Measurements from ENCODE around the gene TNFRSF1A. TPM values are rescaled to one million over a fixed set of nuclear protein-coding genes. Genes with fewer than 3 reads are reported as not detected.

Gene TNFRSF1A
- total RNA-seq, 4 donors from 2014 or later: 121 to 190 (median 134) TPM

- whole genome bisulfite sequencing, 2 donors: 82 to 89% methylated on average over 9 of the region's 13 CpGs
- peaks cover 33 to 72% (median 36%) of the 10 kb centered on the region in 3 donors for H3K4me1 ChIP-seq
- H3K4me3 ChIP-seq: no peak overlapping the region
- no peaks in the 10 kb centered on the region for H3K9me3 ChIP-seq
- H3K36me3 ChIP-seq: no peaks in the 10 kb centered on the region
- intact Hi-C loops (cut with DNase I): loop anchor here (5.0 kb wide), 1 partner anchor 219 kb away; no protein-coding TSS in a partner anchor
- no peak for TF ChIP-seq CTCF (IDR thresholded peaks at IDR 0.05)
- TF ChIP-seq POLR2A (IDR thresholded peaks at IDR 0.05): no peak
- H3K27ac ChIP-seq: peak overlapping the region; percentile 92 to 99 (median 96)
- H3K27me3 ChIP-seq: no peaks in the 10 kb centered on the region
- DNase-seq: no peak
Observed at GRCh38 chr12:6281081-6281809, 60.6 kb downstream of the TNFRSF1A start.

- intact Hi-C loops (cut with DNase I): loop anchor here (5.0 kb wide), 1 partner anchor 218 kb away; no protein-coding TSS in a partner anchor
- Histone ChIP-seq H3K27ac (peak overlapping the region; percentile 92 to 99 (median 96)), H3K27me3 (no peaks in the 10 kb centered on the region), H3K36me3 (no peaks in the 10 kb centered on the region), H3K4me3 (no peak overlapping the region), H3K4me1 (peaks cover 33 to 71% (median 34%) of the 10 kb centered on the region in 3 donors), H3K9me3 (no peaks in the 10 kb centered on the region)
- 76 to 79% methylated on average over 8 to 11 of the region's 11 CpGs for WGBS, 2 donors
- DNase-seq: no peak
- no peak for TF ChIP-seq CTCF (IDR thresholded peaks at IDR 0.05)
- no peak for TF ChIP-seq POLR2A (IDR thresholded peaks at IDR 0.05)
Observed at GRCh38 chr12:6280672-6281071, 61.2 kb downstream of the TNFRSF1A start.

GRCh38 chr12:6280053-6280469 lies 61.8 kb downstream of the TNFRSF1A start:
- no peak overlapping the region for H3K4me3 ChIP-seq
- H3K4me1 ChIP-seq: peaks cover 32 to 65% (median 33%) of the 10 kb centered on the region in 3 donors
- no peaks in the 10 kb centered on the region for H3K36me3 ChIP-seq
- no peaks in the 10 kb centered on the region for H3K9me3 ChIP-seq
- intact Hi-C loops (cut with DNase I): loop anchor here (5.0 kb wide), 1 partner anchor 218 kb away; no protein-coding TSS in a partner anchor
- no peak for DNase-seq
- H3K27me3 ChIP-seq: no peaks in the 10 kb centered on the region
- TF ChIP-seq CTCF (IDR thresholded peaks at IDR 0.05) (peak in 2 of 6 experiments; percentile 8 to 35), POLR2A (IDR thresholded peaks at IDR 0.05) (peak in 1 of 4 donors; percentile 25)
- 16 to 24% methylated on average over 1 to 2 of the region's 2 CpGs for WGBS, 2 donors
- peak overlapping the region; percentile 92 to 99 (median 96) for H3K27ac ChIP-seq

- DNase-seq: no peak
- intact Hi-C loops (cut with DNase I): loop anchor here (5.0 kb wide), 2 partner anchors 47 to 217 kb away; no protein-coding TSS in a partner anchor
- 69% methylated on average over 3 to 4 of the region's 8 CpGs for WGBS, 2 donors
- peak overlapping the region; percentile 92 to 99 (median 96) for H3K27ac ChIP-seq
- H3K27me3 ChIP-seq: no peaks in the 10 kb centered on the region
- no peak overlapping the region for H3K4me3 ChIP-seq
- TF ChIP-seq CTCF (IDR thresholded peaks at IDR 0.05): no peak
- no peak for TF ChIP-seq POLR2A (IDR thresholded peaks at IDR 0.05)
- no peaks in the 10 kb centered on the region for H3K36me3 ChIP-seq
- peaks cover 28 to 65% (median 33%) of the 10 kb centered on the region in 3 donors for H3K4me1 ChIP-seq
- H3K9me3 ChIP-seq: no peaks in the 10 kb centered on the region
Observed at GRCh38 chr12:6279631-6280030, 62.2 kb downstream of the TNFRSF1A start.

- Histone ChIP-seq H3K27ac (peak overlapping the region; percentile 92 to 99 (median 96)), H3K27me3 (no peaks in the 10 kb centered on the region), H3K4me1 (peaks cover 28 to 65% (median 33%) of the 10 kb centered on the region in 3 donors), H3K4me3 (peak overlapping the region in 2 of 4 donors; percentile 55 to 73), H3K9me3 (no peaks in the 10 kb centered on the region), H3K36me3 (no peaks in the 10 kb centered on the region)
- WGBS, 2 donors: 72 to 85% methylated on average over 4 to 9 of the region's 12 CpGs
- intact Hi-C loops (cut with DNase I): loop anchor here (5.0 kb wide), 1 partner anchor 47 kb away; no protein-coding TSS in a partner anchor
- no peak for DNase-seq
- TF ChIP-seq CTCF (IDR thresholded peaks at IDR 0.05) (no peak), POLR2A (IDR thresholded peaks at IDR 0.05) (no peak)
Observed at GRCh38 chr12:6279256-6279628, 62.6 kb downstream of the TNFRSF1A start.

Data from esophagus squamous epithelium (tissue), 5 donors.